Kidney epithelial cell (primary cell): Measurements from ENCODE around the gene GMEB2. TPM values are rescaled to one million over a fixed set of nuclear protein-coding genes. Genes with fewer than 3 reads are reported as not detected.

Source experiments
- DNase-seq: peaks from one replicate; pipeline ENCODE4 v3.0.0-alpha.2; 2010; ENCODE audit warnings: low read depth
- H3K27me3 ChIP-seq: 2 replicates; pipeline ENCODE4 v1.6.0; 2011; ENCODE audit warnings: low read length; ENCODE audit not compliant: control insufficient read depth, insufficient read depth
- H3K36me3 ChIP-seq: 2 replicates; pipeline ENCODE4 v1.5.1; 2011; ENCODE audit warnings: low read length; ENCODE audit not compliant: control insufficient read depth, insufficient read depth
- H3K4me3 ChIP-seq: 2 replicates; pipeline ENCODE4 v1.5.1; 2011; ENCODE audit warnings: low read depth, mild to moderate bottlenecking, control low read depth, low read length
- CTCF ChIP-seq: IDR thresholded peaks from 2 replicates; pipeline ENCODE4 v1.5.1; 2011; ENCODE audit warnings: mild to moderate bottlenecking, moderate library complexity, low read length, control low read depth, inconsistent platforms; ENCODE audit not compliant: insufficient read depth, poor library complexity, severe bottlenecking
- total RNA-seq: library from RNA; depleted of rRNA; stranded (reverse); fragments of >200 nt; gene quantifications from 2 replicates; pipeline ENCODE4 v1.2.3, GENCODE V29; 2015

Gene GMEB2
- total RNA-seq, 1 donor from 2014 or later, result 17.7 TPM

- Histone ChIP-seq H3K4me3 (no peak overlapping the region), H3K36me3 (no peaks in the 10 kb centered on the region), H3K27me3 (no peaks in the 10 kb centered on the region)
- no peak for DNase-seq
- no peak for TF ChIP-seq CTCF
Measured at GRCh38 chr20:63570281-63571086, 56.4 kb downstream of the GMEB2 start.

- TF ChIP-seq CTCF, result no peak
- no peak for DNase-seq
- Histone ChIP-seq H3K36me3 (no peaks in the 10 kb centered on the region), H3K27me3 (no peaks in the 10 kb centered on the region), H3K4me3 (no peak overlapping the region)
Measured at GRCh38 chr20:63568986-63569949, 57.6 kb downstream of the GMEB2 start.

GRCh38 chr20:63568170-63568981, 58.5 kb downstream of the GMEB2 start:
- no peak for TF ChIP-seq CTCF
- Histone ChIP-seq H3K27me3 (no peaks in the 10 kb centered on the region), H3K4me3 (no peak overlapping the region), H3K36me3 (no peaks in the 10 kb centered on the region)
- DNase-seq, result no peak

- H3K4me3 ChIP-seq, result no peak overlapping the region
- H3K36me3 ChIP-seq, result no peaks in the 10 kb centered on the region
- DNase-seq, result no peak
- H3K27me3 ChIP-seq, result no peaks in the 10 kb centered on the region
- TF ChIP-seq CTCF, result no peak
Measured at GRCh38 chr20:63567386-63568169, 59.3 kb downstream of the GMEB2 start.

GRCh38 chr20:63567136-63567385, 59.8 kb downstream of the GMEB2 start:
- no peak for TF ChIP-seq CTCF
- H3K27me3 ChIP-seq, result no peaks in the 10 kb centered on the region
- H3K4me3 ChIP-seq, result no peak overlapping the region
- no peak for DNase-seq
- H3K36me3 ChIP-seq, result no peaks in the 10 kb centered on the region
